ENCODE data around the gene DOCK11.
"Not testable (repeated sequence)": the region's sequence is repeated elsewhere in the genome, so short reads cannot be mapped to it uniquely, and the experiment has no call there.

DOCK11 gene

DNA sequence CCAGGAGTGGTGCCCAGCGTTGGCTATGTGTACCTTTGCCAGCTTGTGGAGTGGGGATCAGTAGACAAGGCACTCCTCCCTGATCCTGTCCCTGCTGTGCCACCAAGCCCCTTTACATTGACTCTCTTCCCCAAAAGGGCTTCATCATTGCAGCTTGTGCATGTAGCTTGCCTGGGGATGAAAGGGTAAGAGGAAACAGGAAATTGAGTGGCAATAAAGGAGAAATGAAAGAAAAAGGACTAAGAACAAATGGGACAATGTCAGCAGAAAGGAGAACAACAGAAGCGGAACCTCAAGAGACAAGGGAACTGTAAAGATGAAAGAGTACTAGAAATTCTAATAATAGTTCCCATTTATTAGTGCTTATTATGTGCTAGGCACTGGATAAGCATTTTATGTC is 223.1 kb downstream of the DOCK11 start:
- FAIRE-seq (no peak), DNase-seq (ENCODE audit: insufficient read length) (no peak)
- no peak for TF ChIP-seq POLR2AphosphoS5 (IDR thresholded peaks at IDR 0.05; ENCODE audit: low read depth, low read length)

- DNase-seq (ENCODE audit: insufficient read length): no peak
- TF ChIP-seq POLR2A (IDR thresholded peaks at IDR 0.05; ENCODE audit: low read depth, low read length): no peak
- no peak for FAIRE-seq
Measured at GRCh38 chrX:118720058-118720707, 224.6 kb downstream of the DOCK11 start.

- FAIRE-seq (no peak), DNase-seq (ENCODE audit: insufficient read length) (no peak)
- TF ChIP-seq POLR2AphosphoS5 (IDR thresholded peaks at IDR 0.05; ENCODE audit: low read depth, low read length): no peak
- no peak for TF ChIP-seq POLR2A (IDR thresholded peaks at IDR 0.05; ENCODE audit: low read depth, low read length)
- no peak for TF ChIP-seq TAF1 (IDR thresholded peaks at IDR 0.05; ENCODE audit: borderline replicate concordance, low read depth, low read length)
Measured at GRCh38 chrX:118723376-118723775, 227.8 kb downstream of the DOCK11 start.

DNA sequence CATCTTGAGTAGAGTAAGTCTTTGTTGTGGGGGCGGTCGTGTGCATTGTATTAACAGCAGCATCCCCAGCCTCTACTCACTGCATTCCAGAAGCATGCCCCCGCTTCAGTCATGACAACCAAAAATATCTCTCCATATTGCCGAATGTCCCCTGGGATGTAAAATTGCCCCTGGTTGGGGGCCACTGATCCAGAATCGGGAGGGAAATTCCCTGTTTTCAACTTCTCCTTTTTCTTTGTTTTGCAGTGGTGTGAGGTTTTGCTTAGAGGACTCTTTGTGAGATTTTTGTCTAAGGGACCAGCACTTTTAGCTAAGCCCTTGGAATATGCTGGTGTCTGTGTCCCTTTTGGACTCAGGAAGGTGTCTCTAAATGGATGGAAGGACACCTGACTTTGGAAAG is 228.8 kb downstream of the DOCK11 start:
- FAIRE-seq (no peak), DNase-seq (ENCODE audit: insufficient read length) (no peak)
- TF ChIP-seq POLR2AphosphoS5 (IDR thresholded peaks at IDR 0.05; ENCODE audit: low read depth, low read length) (no peak), POLR2A (IDR thresholded peaks at IDR 0.05; ENCODE audit: low read depth, low read length) (no peak), TAF1 (IDR thresholded peaks at IDR 0.05; ENCODE audit: borderline replicate concordance, low read depth, low read length) (no peak)

GRCh38 chrX:118724775-118725174 is 229.2 kb downstream of the DOCK11 start:
- no peak for DNase-seq (ENCODE audit: insufficient read length)
- TF ChIP-seq POLR2AphosphoS5 (IDR thresholded peaks at IDR 0.05; ENCODE audit: low read depth, low read length) (no peak), TAF1 (IDR thresholded peaks at IDR 0.05; ENCODE audit: borderline replicate concordance, low read depth, low read length) (no peak), POLR2A (IDR thresholded peaks at IDR 0.05; ENCODE audit: low read depth, low read length) (no peak)
- peak; percentile 48 for FAIRE-seq

- no peak for TF ChIP-seq TAF1 (IDR thresholded peaks at IDR 0.05; ENCODE audit: borderline replicate concordance, low read depth, low read length)
- no peak for TF ChIP-seq POLR2A (IDR thresholded peaks at IDR 0.05; ENCODE audit: low read depth, low read length)
- no peak for TF ChIP-seq POLR2AphosphoS5 (IDR thresholded peaks at IDR 0.05; ENCODE audit: low read depth, low read length)
- no peak for DNase-seq (ENCODE audit: insufficient read length)
- no peak for FAIRE-seq
Measured at GRCh38 chrX:118726396-118726795, 230.8 kb downstream of the DOCK11 start.

GRCh38 chrX:118726887-118727685 is 231.5 kb downstream of the DOCK11 start, which contains the start of gene IL13RA1:
TSS of gene IL13RA1 (plus strand) at chrX:118727606. CDS start at chrX:118727639, 33 bp downstream.
- FAIRE-seq: no peak
- peak; percentile 23 for DNase-seq (ENCODE audit: insufficient read length)
- no peak for TF ChIP-seq POLR2AphosphoS5 (IDR thresholded peaks at IDR 0.05; ENCODE audit: low read depth, low read length)
- no peak for TF ChIP-seq POLR2A (IDR thresholded peaks at IDR 0.05; ENCODE audit: low read depth, low read length)
- TF ChIP-seq TAF1 (IDR thresholded peaks at IDR 0.05; ENCODE audit: borderline replicate concordance, low read depth, low read length): no peak

DNA sequence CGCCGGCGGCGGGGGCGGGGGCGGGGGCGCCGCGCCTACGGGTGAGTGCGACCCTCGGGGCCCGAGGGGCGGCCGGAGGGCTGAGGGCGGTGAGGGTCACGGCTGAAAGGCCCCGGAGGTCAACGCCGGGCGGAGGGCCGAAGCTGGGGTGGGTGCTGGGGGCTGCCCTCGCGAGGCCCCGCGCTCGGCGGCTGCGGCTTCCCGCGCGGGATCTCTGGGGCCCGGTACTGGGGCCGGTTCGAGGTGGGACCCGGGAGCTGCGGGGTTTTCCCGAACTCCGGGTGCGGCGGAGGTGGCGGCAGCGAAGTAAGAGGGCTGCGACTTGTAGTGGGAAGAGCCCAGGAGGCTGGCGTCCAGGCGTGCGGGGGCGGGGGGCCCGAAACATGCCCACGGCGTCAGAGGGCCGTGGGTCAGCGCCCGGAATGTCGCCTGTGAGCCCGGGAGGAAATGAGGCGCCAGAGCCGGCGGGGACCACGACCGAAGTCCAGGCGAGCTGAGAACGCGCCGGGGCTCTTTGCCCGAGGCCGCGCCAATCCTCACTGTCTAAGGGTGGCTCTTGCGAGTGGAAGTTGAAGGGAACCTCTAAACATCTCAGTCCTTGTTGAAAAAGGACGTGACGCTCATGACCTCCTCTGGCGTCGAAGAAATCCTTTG is 232.2 kb downstream of the DOCK11 start:
- DNase-seq (ENCODE audit: insufficient read length) (no peak), FAIRE-seq (no peak)
- TF ChIP-seq TAF1 (IDR thresholded peaks at IDR 0.05; ENCODE audit: borderline replicate concordance, low read depth, low read length) (no peak), POLR2AphosphoS5 (IDR thresholded peaks at IDR 0.05; ENCODE audit: low read depth, low read length) (no peak), POLR2A (IDR thresholded peaks at IDR 0.05; ENCODE audit: low read depth, low read length) (no peak)

- no peak for TF ChIP-seq TAF1 (IDR thresholded peaks at IDR 0.05; ENCODE audit: borderline replicate concordance, low read depth, low read length)
- TF ChIP-seq POLR2AphosphoS5 (IDR thresholded peaks at IDR 0.05; ENCODE audit: low read depth, low read length): no peak
- TF ChIP-seq POLR2A (IDR thresholded peaks at IDR 0.05; ENCODE audit: low read depth, low read length): no peak
- no peak for FAIRE-seq
- no peak for DNase-seq (ENCODE audit: insufficient read length)
Measured at GRCh38 chrX:118729042-118729652, 233.5 kb downstream of the DOCK11 start.

DNA sequence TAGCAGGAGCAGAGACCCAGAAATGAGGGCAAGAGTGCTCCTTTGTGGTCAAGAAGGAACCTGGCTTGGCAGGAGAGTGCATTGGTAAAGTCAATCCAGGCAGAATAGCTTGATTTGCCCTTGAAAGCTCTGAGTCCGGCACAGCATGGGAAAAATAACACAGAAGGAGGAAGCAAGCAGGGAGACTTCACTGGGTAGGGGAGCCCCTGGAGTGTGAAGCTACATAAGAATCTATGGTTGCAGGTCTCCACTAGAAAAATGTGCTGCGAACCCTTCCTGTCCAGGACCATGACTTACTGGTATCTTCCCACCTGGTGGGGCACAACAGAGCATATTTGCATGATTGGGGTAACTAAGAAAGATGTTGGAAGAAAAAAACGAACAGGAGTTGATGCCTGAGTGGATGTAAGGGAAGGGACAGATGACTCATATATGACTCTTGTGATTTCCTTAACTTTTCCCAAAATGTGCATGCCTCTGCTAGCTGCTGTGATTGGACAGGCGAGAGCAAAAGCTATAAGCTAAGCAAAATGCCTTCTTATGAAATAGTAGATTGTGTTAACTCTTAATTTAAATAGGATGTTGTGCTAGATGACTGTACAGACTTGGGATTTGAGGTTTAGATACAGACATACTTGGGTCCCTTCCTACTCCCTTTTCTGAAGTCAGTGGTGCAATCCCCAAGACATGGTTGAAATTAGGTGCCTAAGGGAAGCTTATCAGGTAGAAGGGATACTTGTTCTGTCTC is 235.1 kb downstream of the DOCK11 start:
- DNase-seq (ENCODE audit: insufficient read length) (no peak), FAIRE-seq (no peak)
- TF ChIP-seq TAF1 (IDR thresholded peaks at IDR 0.05; ENCODE audit: borderline replicate concordance, low read depth, low read length) (no peak), POLR2A (IDR thresholded peaks at IDR 0.05; ENCODE audit: low read depth, low read length) (no peak), POLR2AphosphoS5 (IDR thresholded peaks at IDR 0.05; ENCODE audit: low read depth, low read length) (no peak)

- FAIRE-seq: not testable (repeated sequence)
Measured at GRCh38 chrX:118732551-118732950, 236.9 kb downstream of the DOCK11 start.

More at GRCh38 chrX:118732551-118732950, 236.9 kb downstream of the DOCK11 start:
- DNase-seq (ENCODE audit: insufficient read length): not testable (repeated sequence)
